ENCODE data around the gene TNIK.

- TF ChIP-seq POLR2A (IDR thresholded peaks at IDR 0.05; ENCODE audit: low read depth) (no peak), POLR2AphosphoS5 (IDR thresholded peaks at IDR 0.05) (no peak), CTCF (IDR thresholded peaks at IDR 0.05) (no peak), EP300 (IDR thresholded peaks at IDR 0.05) (no peak)
Observed at GRCh38 chr3:171061749-171062148, 398.5 kb downstream of the TNIK start.

All from esophagus muscularis mucosa (tissue), 4 donors.